ENCODE results near the gene CLK3. TPM values are rescaled to one million over a fixed set of nuclear protein-coding genes. Genes with fewer than 3 reads are reported as not detected.
"Not testable (repeated sequence)": the region's sequence is repeated elsewhere in the genome, so short reads cannot be mapped to it uniquely, and the experiment has no call there.

CLK3 gene
- total RNA-seq, 1 donor from 2014 or later, result 92.0 TPM

- peak; percentile 63 for DNase-seq (ENCODE audit: low read depth)
Observed at GRCh38 chr15:74620636-74621545, 5.3 kb downstream of the CLK3 start.

GRCh38 chr15:74621546-74621920 lies 5.9 kb downstream of the CLK3 start:
- no peak for DNase-seq (ENCODE audit: low read depth)

GRCh38 chr15:74621936-74622335 lies 6.3 kb downstream of the CLK3 start:
- no peak for DNase-seq (ENCODE audit: low read depth)

- no peak for DNase-seq (ENCODE audit: low read depth)
Observed at GRCh38 chr15:74622758-74623157, 7.1 kb downstream of the CLK3 start.

GRCh38 chr15:74624020-74624602 lies 8.5 kb downstream of the CLK3 start:
- no peak for DNase-seq (ENCODE audit: low read depth)

- no peak for DNase-seq (ENCODE audit: low read depth)
Observed at GRCh38 chr15:74625693-74626092, 10.1 kb downstream of the CLK3 start.

GRCh38 chr15:74626336-74626735 lies 10.7 kb downstream of the CLK3 start:
- no peak for DNase-seq (ENCODE audit: low read depth)

GRCh38 chr15:74626752-74627692 lies 11.4 kb downstream of the CLK3 start:
- DNase-seq (ENCODE audit: low read depth), result no peak

- DNase-seq (ENCODE audit: low read depth), result no peak
Observed at GRCh38 chr15:74627766-74628165, 12.1 kb downstream of the CLK3 start.

GRCh38 chr15:74628199-74628598 lies 12.6 kb downstream of the CLK3 start:
- DNase-seq (ENCODE audit: low read depth), result no peak

GRCh38 chr15:74628949-74629348 lies 13.3 kb downstream of the CLK3 start:
- DNase-seq (ENCODE audit: low read depth), result no peak

- DNase-seq (ENCODE audit: low read depth), result not testable (repeated sequence)
Observed at GRCh38 chr15:74629696-74630095, 14.1 kb downstream of the CLK3 start.

GRCh38 chr15:74630284-74631086 lies 14.8 kb downstream of the CLK3 start:
- no peak for DNase-seq (ENCODE audit: low read depth)

- DNase-seq (ENCODE audit: low read depth), result no peak
Observed at GRCh38 chr15:74631087-74631385, 15.4 kb downstream of the CLK3 start.

- no peak for DNase-seq (ENCODE audit: low read depth)
Observed at GRCh38 chr15:74631408-74631807, 15.8 kb downstream of the CLK3 start.

- DNase-seq (ENCODE audit: low read depth), result peak; percentile 25
Observed at GRCh38 chr15:74631935-74632560, 16.4 kb downstream of the CLK3 start.

- DNase-seq (ENCODE audit: low read depth), result no peak
Observed at GRCh38 chr15:74632601-74633000, 17.0 kb downstream of the CLK3 start.

GRCh38 chr15:74633781-74634180 lies 18.1 kb downstream of the CLK3 start:
- no peak for DNase-seq (ENCODE audit: low read depth)

GRCh38 chr15:74635228-74635627 lies 19.6 kb downstream of the CLK3 start:
- peak; percentile 40 for DNase-seq (ENCODE audit: low read depth)

- DNase-seq (ENCODE audit: low read depth), result no peak
Observed at GRCh38 chr15:74636984-74637383, 21.3 kb downstream of the CLK3 start.

GRCh38 chr15:74641151-74641550 lies 25.5 kb downstream of the CLK3 start:
- no peak for DNase-seq (ENCODE audit: low read depth)
